ENCODE measurements around the gene CNEP1R1.

CNEP1R1 gene

GRCh38 chr16:50079397-50080140 is 54.5 kb downstream of the CNEP1R1 start:
- no peak for DNase-seq (ENCODE audit: low read depth)
- TF ChIP-seq CTCF (IDR thresholded peaks at IDR 0.05; ENCODE audit: control insufficient read depth, insufficient read depth, low read depth, low read length, missing control alignments): no peak
- H3K4me3 ChIP-seq (ENCODE audit: control insufficient read depth, low read depth, low read length): no peak overlapping the region

GRCh38 chr16:50081428-50082018 is 56.5 kb downstream of the CNEP1R1 start:
- no peak for TF ChIP-seq CTCF (IDR thresholded peaks at IDR 0.05; ENCODE audit: control insufficient read depth, insufficient read depth, low read depth, low read length, missing control alignments)
- no peak for DNase-seq (ENCODE audit: low read depth)
- no peak overlapping the region for H3K4me3 ChIP-seq (ENCODE audit: control insufficient read depth, low read depth, low read length)

GRCh38 chr16:50083996-50084395 is 59.0 kb downstream of the CNEP1R1 start:
- DNase-seq (ENCODE audit: low read depth): no peak
- H3K4me3 ChIP-seq (ENCODE audit: control insufficient read depth, low read depth, low read length): no peak overlapping the region
- TF ChIP-seq CTCF (IDR thresholded peaks at IDR 0.05; ENCODE audit: control insufficient read depth, insufficient read depth, low read depth, low read length, missing control alignments): no peak

- no peak overlapping the region for H3K4me3 ChIP-seq (ENCODE audit: control insufficient read depth, low read depth, low read length)
- no peak for DNase-seq (ENCODE audit: low read depth)
- no peak for TF ChIP-seq CTCF (IDR thresholded peaks at IDR 0.05; ENCODE audit: control insufficient read depth, insufficient read depth, low read depth, low read length, missing control alignments)
Measured at GRCh38 chr16:50086176-50086575, 61.2 kb downstream of the CNEP1R1 start.

Data from AG09309 (cell line).